IPS DF 6.9 (cell line): ENCODE data around the gene RELA.
"Not testable (repeated sequence)": the region's sequence is repeated elsewhere in the genome, so short reads cannot be mapped to it uniquely, and the experiment has no call there.

Experiments
- DNase-seq: peaks from one replicate; pipeline ENCODE4 v3.0.0-alpha.2; 2013; ENCODE audit warnings: low read depth, low spot score
- H3K27ac ChIP-seq: one replicate; pipeline ENCODE4 v1.5.1; 2013; ENCODE audit warnings: low read length, control low read depth
- H3K27me3 ChIP-seq: 2 replicates; pipeline ENCODE4 v1.6.1; 2013; ENCODE audit warnings: mild to moderate bottlenecking, low read length; ENCODE audit not compliant: control insufficient read depth, insufficient read depth
- H3K36me3 ChIP-seq: 2 replicates; pipeline ENCODE4 v1.6.1; 2013; ENCODE audit warnings: low read length; ENCODE audit not compliant: control insufficient read depth, insufficient read depth
- H3K4me1 ChIP-seq: 2 replicates; pipeline ENCODE4 v1.6.1; 2013; ENCODE audit warnings: low read length; ENCODE audit not compliant: control insufficient read depth, insufficient read depth
- H3K4me3 ChIP-seq: 2 replicates; pipeline ENCODE4 v1.5.1; 2013; ENCODE audit warnings: mild to moderate bottlenecking, low read length
- H3K9me3 ChIP-seq: 2 replicates; pipeline ENCODE4 v1.6.1; 2013; ENCODE audit warnings: low read length, inconsistent platforms; ENCODE audit not compliant: control insufficient read depth, insufficient read depth
- WGBS: extraction: QIAGEN DNeasy Blood & Tissue Kit; methylation state at CpG from one replicate; pipeline ENCODE4 v1.1.7; 2013; ENCODE audit warnings: mixed read lengths, missing lambda C conversion rate; ENCODE audit not compliant: insufficient read length, insufficient coverage; 5-methylcytosine and 5-hydroxymethylcytosine counted together

The RELA gene

DNA sequence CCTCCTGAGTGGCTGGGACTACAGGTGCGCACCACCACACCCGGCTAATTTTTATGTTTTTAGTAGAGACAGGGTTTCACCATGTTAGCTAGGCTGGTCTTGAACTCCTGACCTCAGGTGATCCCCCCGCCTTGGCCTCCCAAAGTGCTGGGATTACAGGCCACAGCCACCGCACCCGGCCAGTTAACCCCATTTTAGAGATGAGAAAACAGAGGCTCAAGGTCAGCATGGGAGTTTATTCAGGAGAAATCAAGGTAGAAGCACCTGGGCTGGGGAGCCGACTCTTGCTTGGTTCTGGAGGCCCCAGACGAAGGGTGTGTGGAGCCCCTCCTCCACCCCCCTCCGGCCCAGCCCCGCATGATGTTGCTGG, 23.5 kb downstream of the RELA start:
- H3K4me1 ChIP-seq, H3K4me3 ChIP-seq, H3K27me3 ChIP-seq, DNase-seq, H3K27ac ChIP-seq, H3K9me3 ChIP-seq: not testable (repeated sequence)
- peaks cover 24% of the 10 kb centered on the region for H3K36me3 ChIP-seq
- WGBS = no CpG with 5 or more reads among the region's 9 CpGs

DNA sequence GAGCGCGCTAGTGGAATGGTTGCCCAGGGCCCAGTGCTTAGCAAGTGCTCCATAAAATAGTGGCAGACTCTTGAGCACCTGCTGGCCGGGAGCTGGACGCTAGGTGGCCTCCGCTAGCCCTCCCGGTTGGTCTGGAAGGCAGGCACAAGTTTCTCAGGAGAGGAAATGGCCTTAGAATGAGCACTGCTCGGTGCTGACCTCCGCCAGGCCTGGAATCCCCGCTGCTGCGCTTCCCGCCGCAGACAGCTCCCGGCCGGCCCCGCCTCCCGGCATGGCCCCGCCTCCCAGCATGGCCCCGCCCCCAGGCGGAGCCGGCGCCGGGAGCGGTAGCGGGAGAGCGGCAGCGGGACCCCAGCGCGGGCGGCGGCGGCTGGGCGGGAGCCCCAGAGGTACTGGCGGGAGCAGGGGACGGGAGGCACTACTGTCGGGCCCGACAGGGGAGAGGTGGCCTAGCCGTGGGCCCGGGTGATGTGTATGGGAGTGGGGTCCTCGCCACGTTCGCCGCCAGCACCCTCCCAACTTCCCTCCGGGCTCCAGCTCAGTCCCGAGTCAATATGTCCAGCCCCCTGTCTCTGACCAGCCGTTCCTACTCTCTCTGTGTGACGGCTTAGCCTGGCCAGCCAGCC, 24.8 kb downstream of the RELA start, which contains the start of gene SIPA1:
Gene SIPA1, plus strand, starts transcription at position 308 of the 626 bp plus-strand sequence. CDS start 2,821 bp downstream, outside the sequence.
- peaks cover 3% of the 10 kb centered on the region for H3K4me1 ChIP-seq
- H3K4me3 ChIP-seq = peak within 1 kb of the TSS; percentile 63; the same call in 1 of the 2 replicates
- no CpG with 5 or more reads among the region's 46 CpGs for WGBS
- no peaks in the 10 kb centered on the region for H3K9me3 ChIP-seq
- no peak for DNase-seq
- H3K27me3 ChIP-seq = no peaks in the 10 kb centered on the region
- H3K36me3 ChIP-seq = peaks cover 28% of the 10 kb centered on the region
- no peak within 1 kb of the TSS for H3K27ac ChIP-seq

- no peak overlapping the region for H3K4me3 ChIP-seq
- H3K36me3 ChIP-seq = peaks cover 28% of the 10 kb centered on the region
- peaks cover 3% of the 10 kb centered on the region for H3K4me1 ChIP-seq
- WGBS = no CpG with 5 or more reads among the region's 3 CpGs
- H3K27ac ChIP-seq = no peak overlapping the region
- no peaks in the 10 kb centered on the region for H3K9me3 ChIP-seq
- H3K27me3 ChIP-seq = no peaks in the 10 kb centered on the region
- DNase-seq = no peak
Measured at GRCh38 chr11:65637032-65637557, 25.6 kb downstream of the RELA start.

- no peak for DNase-seq
- Histone ChIP-seq H3K9me3 (no peaks in the 10 kb centered on the region), H3K4me3 (no peak overlapping the region), H3K27me3 (no peaks in the 10 kb centered on the region), H3K27ac (no peak overlapping the region), H3K36me3 (peaks cover 28% of the 10 kb centered on the region), H3K4me1 (peaks cover 1% of the 10 kb centered on the region)
- WGBS = no CpG with 5 or more reads among the region's 28 CpGs
Measured at GRCh38 chr11:65636108-65637031, 26.3 kb downstream of the RELA start.

GRCh38 chr11:65634905-65635731, 27.6 kb downstream of the RELA start:
- Histone ChIP-seq H3K9me3 (no peaks in the 10 kb centered on the region), H3K4me1 (no peaks in the 10 kb centered on the region; the same call in 1 of the 2 replicates), H3K36me3 (peaks cover 34% of the 10 kb centered on the region), H3K27ac (no peak overlapping the region), H3K27me3 (no peaks in the 10 kb centered on the region), H3K4me3 (no peak overlapping the region; the same call in 1 of the 2 replicates)
- no CpG with 5 or more reads among the region's 46 CpGs for WGBS
- no peak for DNase-seq

DNA sequence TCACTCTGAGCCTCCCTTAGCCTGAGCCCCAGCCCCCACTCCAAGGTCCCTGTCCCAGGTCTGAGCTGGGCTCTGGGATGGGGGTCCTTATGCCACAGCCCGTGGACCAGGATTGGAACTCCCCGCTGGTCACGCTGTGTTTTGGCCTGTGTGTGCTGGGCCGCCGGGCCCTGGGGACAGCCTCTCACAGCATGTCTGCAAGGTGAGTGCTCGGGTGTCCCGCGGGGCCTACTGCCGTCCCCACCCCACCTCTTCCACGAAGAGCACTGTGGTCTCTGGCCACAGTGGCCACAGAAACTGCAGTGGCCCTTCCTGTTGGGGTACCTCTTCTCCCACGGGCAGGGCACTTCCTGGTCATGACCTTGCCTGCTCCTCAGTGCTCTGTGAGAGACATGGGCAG, 28.3 kb downstream of the RELA start:
- Histone ChIP-seq H3K27ac (no peak overlapping the region), H3K4me1 (no peaks in the 10 kb centered on the region; the same call in 1 of the 2 replicates), H3K4me3 (no peak overlapping the region), H3K27me3 (no peaks in the 10 kb centered on the region), H3K36me3 (peaks cover 41% of the 10 kb centered on the region), H3K9me3 (no peaks in the 10 kb centered on the region)
- no peak for DNase-seq
- WGBS = no CpG with 5 or more reads among the region's 11 CpGs

- no CpG with 5 or more reads among the region's 14 CpGs for WGBS
- peaks cover 45% of the 10 kb centered on the region for H3K36me3 ChIP-seq
- H3K4me1 ChIP-seq = no peaks in the 10 kb centered on the region; the same call in 1 of the 2 replicates
Measured at GRCh38 chr11:65634109-65634436, 28.6 kb downstream of the RELA start.

GRCh38 chr11:65633390-65634108, 29.2 kb downstream of the RELA start:
- Histone ChIP-seq H3K27me3 (no peaks in the 10 kb centered on the region), H3K9me3 (no peaks in the 10 kb centered on the region), H3K27ac (no peak overlapping the region), H3K4me1 (no peaks in the 10 kb centered on the region; the same call in 1 of the 2 replicates), H3K4me3 (no peak overlapping the region), H3K36me3 (peaks cover 48% of the 10 kb centered on the region)
- no peak for DNase-seq
- no CpG with 5 or more reads among the region's 20 CpGs for WGBS

More at GRCh38 chr11:65634109-65634436, 28.6 kb downstream of the RELA start:
- H3K4me3 ChIP-seq = no peak overlapping the region
- no peak for DNase-seq
- H3K27me3 ChIP-seq = no peaks in the 10 kb centered on the region
- H3K9me3 ChIP-seq = no peaks in the 10 kb centered on the region
- no peak overlapping the region for H3K27ac ChIP-seq

DNA sequence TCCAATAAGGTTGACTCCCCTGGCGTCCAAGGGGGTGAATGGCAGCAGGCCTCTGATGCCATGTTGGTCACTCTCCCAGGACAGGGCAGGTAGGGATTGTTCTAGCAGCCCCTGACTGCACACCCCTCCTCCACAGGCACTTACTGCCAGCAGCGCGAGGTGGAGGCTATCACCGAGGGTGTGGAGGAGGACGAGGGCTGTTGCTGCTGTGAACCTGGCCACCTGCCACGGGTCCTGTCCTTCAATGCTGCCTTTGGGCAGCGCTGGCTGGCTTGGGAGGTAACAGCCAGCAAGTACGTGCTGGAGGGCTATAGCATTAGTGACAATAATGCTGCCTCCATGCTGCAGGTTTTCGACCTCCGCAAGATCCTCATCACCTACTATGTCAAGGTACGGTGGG, 32.5 kb downstream of the RELA start:
- H3K27me3 ChIP-seq = no peaks in the 10 kb centered on the region
- WGBS = no CpG with 5 or more reads among the region's 11 CpGs
- no peaks in the 10 kb centered on the region for H3K4me1 ChIP-seq
- no peak for DNase-seq
- H3K27ac ChIP-seq = no peak overlapping the region
- no peaks in the 10 kb centered on the region for H3K9me3 ChIP-seq
- peaks cover 61% of the 10 kb centered on the region for H3K36me3 ChIP-seq
- H3K4me3 ChIP-seq = no peak overlapping the region
